Hepatocyte (in vitro differentiated cells): ENCODE measurements around the gene UCK2.

Experiments
- EZH2phosphoT487 ChIP-seq: fragments of 200-600 bp; sonication (generic); IDR thresholded peaks from one replicate; pipeline ENCODE4 v1.6.1; 2018; ENCODE audit warnings: antibody characterized with exemption, mild to moderate bottlenecking, low read depth, moderate library complexity; ENCODE audit not compliant: unreplicated experiment, severe bottlenecking
- TF ChIP-seq, protein P1 (sequence below): fragments of 200-600 bp; sonication (generic); IDR thresholded peaks from 2 replicates; pipeline ENCODE4 v1.5.1; 2016; ENCODE audit warnings: antibody characterized with exemption, mild to moderate bottlenecking; ENCODE audit not compliant: poor library complexity

DNA sequence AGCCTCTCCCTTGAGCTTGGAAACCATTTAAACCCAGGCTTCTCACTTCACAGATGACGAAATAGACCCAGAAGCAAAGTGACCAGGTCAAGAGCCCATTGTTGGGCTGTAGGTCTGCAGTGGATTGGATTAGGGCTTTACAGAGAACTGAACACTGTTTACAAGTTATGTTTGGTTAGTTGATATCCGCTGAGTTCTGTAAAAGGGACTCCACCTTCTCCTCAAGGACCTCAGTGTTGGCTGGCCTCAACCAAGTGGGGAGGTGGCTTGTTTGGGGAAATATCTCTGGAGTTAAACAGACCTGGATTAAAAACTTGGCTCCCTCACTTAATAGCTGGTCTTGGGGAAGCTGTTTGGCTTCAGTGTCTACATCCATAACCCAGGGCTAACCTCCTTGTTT is 88.1 kb downstream of the UCK2 start:
- TF ChIP-seq, protein P1, sequence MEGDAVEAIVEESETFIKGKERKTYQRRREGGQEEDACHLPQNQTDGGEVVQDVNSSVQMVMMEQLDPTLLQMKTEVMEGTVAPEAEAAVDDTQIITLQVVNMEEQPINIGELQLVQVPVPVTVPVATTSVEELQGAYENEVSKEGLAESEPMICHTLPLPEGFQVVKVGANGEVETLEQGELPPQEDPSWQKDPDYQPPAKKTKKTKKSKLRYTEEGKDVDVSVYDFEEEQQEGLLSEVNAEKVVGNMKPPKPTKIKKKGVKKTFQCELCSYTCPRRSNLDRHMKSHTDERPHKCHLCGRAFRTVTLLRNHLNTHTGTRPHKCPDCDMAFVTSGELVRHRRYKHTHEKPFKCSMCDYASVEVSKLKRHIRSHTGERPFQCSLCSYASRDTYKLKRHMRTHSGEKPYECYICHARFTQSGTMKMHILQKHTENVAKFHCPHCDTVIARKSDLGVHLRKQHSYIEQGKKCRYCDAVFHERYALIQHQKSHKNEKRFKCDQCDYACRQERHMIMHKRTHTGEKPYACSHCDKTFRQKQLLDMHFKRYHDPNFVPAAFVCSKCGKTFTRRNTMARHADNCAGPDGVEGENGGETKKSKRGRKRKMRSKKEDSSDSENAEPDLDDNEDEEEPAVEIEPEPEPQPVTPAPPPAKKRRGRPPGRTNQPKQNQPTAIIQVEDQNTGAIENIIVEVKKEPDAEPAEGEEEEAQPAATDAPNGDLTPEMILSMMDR = no peak
- no peak for TF ChIP-seq EZH2phosphoT487
